HepG2 (cell line): ENCODE measurements around the gene PCGF2. TPM values are rescaled to one million over a fixed set of nuclear protein-coding genes. Genes with fewer than 3 reads are reported as not detected.

Source experiments
- ELF4 ChIP-seq: sonication (generic); formaldehyde crosslinking; IDR thresholded peaks from 2 replicates; pipeline ENCODE4 v1.5.0; 2020; ENCODE audit warnings: missing genetic modification reagents, mild to moderate bottlenecking, moderate library complexity, borderline replicate concordance
- HDAC6 ChIP-seq: fragments of 200-600 bp; sonication (generic); IDR thresholded peaks from 2 replicates; pipeline ENCODE4 v1.7.0; 2017; ENCODE audit warnings: mild to moderate bottlenecking, antibody characterized with exemption, low read length, low read depth
- HOXA3 ChIP-seq: sonication (generic); formaldehyde crosslinking; IDR thresholded peaks from 2 replicates; pipeline ENCODE4 v1.5.0; 2020; ENCODE audit warnings: missing genetic modification reagents
- IKZF4 ChIP-seq: sonication (generic); formaldehyde crosslinking; IDR thresholded peaks from 2 replicates; pipeline ENCODE4 v1.5.1; 2020; ENCODE audit warnings: borderline replicate concordance, mild to moderate bottlenecking, low read depth, missing genetic modification reagents; ENCODE audit errors: not compliant biosample characterization
- LRRFIP1 ChIP-seq: sonication (generic); formaldehyde crosslinking; conservative IDR thresholded peaks from 2 replicates; pipeline ENCODE4 v1.4.0; 2020; ENCODE audit warnings: missing genetic modification reagents
- MYNN ChIP-seq: sonication (generic); formaldehyde crosslinking; IDR thresholded peaks from 2 replicates; pipeline ENCODE4 v1.4.0; 2020; ENCODE audit warnings: mild to moderate bottlenecking, low read depth, missing genetic modification reagents
- NCOA2 ChIP-seq: sonication (generic); formaldehyde crosslinking; IDR thresholded peaks from 2 replicates; pipeline ENCODE4 v1.8.0; 2022; ENCODE audit warnings: inconsistent platforms
- PITX1 ChIP-seq: sonication (generic); formaldehyde crosslinking; IDR thresholded peaks from 2 replicates; pipeline ENCODE4 v1.5.1; 2020; ENCODE audit warnings: mild to moderate bottlenecking, missing genetic modification reagents
- SKI ChIP-seq: fragments of 450-650 bp; IDR thresholded peaks from one replicate; pipeline ENCODE4 v1.6.1; 2018; ENCODE audit warnings: mild to moderate bottlenecking; ENCODE audit not compliant: partially characterized antibody
- TARDBP ChIP-seq: sonication (generic); formaldehyde crosslinking; IDR thresholded peaks from 2 replicates; pipeline ENCODE4 v1.8.0; 2022; ENCODE audit warnings: mild to moderate bottlenecking, missing genetic modification reagents
- TBX3 ChIP-seq: fragments of 450-650 bp; IDR thresholded peaks from 2 replicates; pipeline ENCODE4 v1.6.1; 2017; ENCODE audit warnings: antibody characterized with exemption, mild to moderate bottlenecking, inconsistent platforms, borderline replicate concordance
- ZBTB33 ChIP-seq: sonication (generic); formaldehyde crosslinking; IDR thresholded peaks from 2 replicates; pipeline ENCODE4 v1.4.0; 2020; ENCODE audit warnings: missing genetic modification reagents
- ZNF264 ChIP-seq: sonication (generic); formaldehyde crosslinking; IDR thresholded peaks from 2 replicates; pipeline ENCODE4 v1.4.0; 2020; ENCODE audit warnings: missing genetic modification reagents
- ZNF274 ChIP-seq: sonication (generic); formaldehyde crosslinking; IDR thresholded peaks from 2 replicates; pipeline ENCODE4 v1.5.1; 2020; ENCODE audit warnings: mild to moderate bottlenecking, missing genetic modification reagents
- ZNF446 ChIP-seq: sonication (generic); formaldehyde crosslinking; IDR thresholded peaks from 2 replicates; pipeline ENCODE4 v1.5.0; 2020; ENCODE audit warnings: mild to moderate bottlenecking, missing genetic modification reagents
- ZNF567 ChIP-seq: sonication (generic); formaldehyde crosslinking; IDR thresholded peaks from 2 replicates; pipeline ENCODE4 v1.8.1; 2023; ENCODE audit warnings: mild to moderate bottlenecking, missing genetic modification reagents, borderline replicate concordance
- ZNF580 ChIP-seq: IDR thresholded peaks from 2 replicates; pipeline ENCODE4 v1.6.1; 2016; ENCODE audit warnings: low read depth, borderline replicate concordance
- ZNF670 ChIP-seq: sonication (generic); formaldehyde crosslinking; IDR thresholded peaks from 2 replicates; pipeline ENCODE4 v1.8.0; 2022; ENCODE audit warnings: mild to moderate bottlenecking, missing genetic modification reagents, borderline replicate concordance
- ZNF768 ChIP-seq: sonication (generic); formaldehyde crosslinking; IDR thresholded peaks from 2 replicates; pipeline ENCODE4 v1.4.0; 2020; ENCODE audit warnings: missing genetic modification reagents
- ZNF788 ChIP-seq: sonication (generic); formaldehyde crosslinking; IDR thresholded peaks from 2 replicates; pipeline ENCODE4 v1.5.0; 2020; ENCODE audit warnings: mild to moderate bottlenecking, missing genetic modification reagents, borderline replicate concordance
- polyA plus RNA-seq, 8 experiments: library from polyadenylated mRNA; depleted of rRNA in 3 of 8; stranded (reverse) in 7 of 8; unstranded in 1 of 8; fragments of >200 nt; fragmentation: Illumina TruSeq in 4 of 8; extraction: Trizol in 4 of 8; gene quantifications; 2 replicates each; pipeline versions ENCODE4 v1.2.1 to v1.2.3, GENCODE V29; 2011 to 2016; ENCODE audit warnings: low read depth in 4 of 8, missing spikeins in 1 of 8, mixed read lengths in 1 of 8; ENCODE audit not compliant: insufficient read depth in 1 of 8
- total RNA-seq, 5 experiments: library from RNA; depleted of rRNA; stranded (reverse); fragments of >200 nt; fragmentation: Illumina TruSeq; extraction: Trizol; gene quantifications; 2 replicates each; pipeline ENCODE4 v1.2.3, GENCODE V29; 2016; ENCODE audit warnings: low read depth in 1 of 5
- TF ChIP-seq, protein P1 (sequence below): sonication (generic); formaldehyde crosslinking; IDR thresholded peaks from 2 replicates; pipeline ENCODE4 v1.4.0; 2020; ENCODE audit warnings: mild to moderate bottlenecking, missing genetic modification reagents
- TF ChIP-seq, protein P2 (sequence below): sonication (generic); formaldehyde crosslinking; IDR thresholded peaks from 2 replicates; pipeline ENCODE4 v1.4.0; 2020; ENCODE audit warnings: missing genetic modification reagents
- TF ChIP-seq, protein P3 (sequence below): IDR thresholded peaks from 2 replicates; pipeline ENCODE4 v1.6.1; 2018; ENCODE audit warnings: missing genetic modification reagents

The PCGF2 gene
- total and polyA plus RNA-seq, 2 of the 13 experiments (the other 11 are each of a cell fraction or from before 2014, with no cell fraction given), result 11.6 to 29.4 TPM

DNA sequence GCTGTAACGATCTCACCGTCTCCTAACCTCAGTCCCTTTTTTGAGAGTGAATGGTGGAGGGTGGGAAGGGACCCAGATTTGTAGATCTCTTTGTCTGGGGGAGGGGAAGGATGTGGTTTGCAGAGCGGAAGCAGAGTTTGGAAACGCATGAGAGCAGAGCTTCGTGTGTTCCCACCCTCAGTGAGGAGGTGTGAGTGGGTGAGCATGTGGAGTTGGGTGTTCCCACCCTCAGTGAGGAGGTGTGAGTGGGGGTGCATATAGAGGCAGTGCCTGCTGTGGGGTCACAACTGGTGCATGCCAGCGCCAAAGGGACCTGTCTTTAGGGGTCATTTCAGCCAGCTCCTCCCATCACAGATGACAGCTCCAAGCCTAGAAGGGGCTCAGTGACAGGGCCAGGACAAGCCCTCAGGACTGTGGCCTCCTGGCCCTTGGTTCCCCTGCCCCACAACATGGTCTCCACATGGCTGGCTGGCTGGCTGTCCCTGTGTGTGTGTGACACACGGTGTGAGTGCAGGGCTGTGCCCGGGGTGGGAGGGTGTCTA is 19.8 kb downstream of the PCGF2 start (continued):
- TF ChIP-seq ZBTB33 (CRISPR knock-in tag), result 0 out of 2 replicates have a peak, but pooled peaks have one; percentile 1
- TF ChIP-seq, protein P1, sequence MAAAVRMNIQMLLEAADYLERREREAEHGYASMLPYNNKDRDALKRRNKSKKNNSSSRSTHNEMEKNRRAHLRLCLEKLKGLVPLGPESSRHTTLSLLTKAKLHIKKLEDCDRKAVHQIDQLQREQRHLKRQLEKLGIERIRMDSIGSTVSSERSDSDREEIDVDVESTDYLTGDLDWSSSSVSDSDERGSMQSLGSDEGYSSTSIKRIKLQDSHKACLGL (CRISPR knock-in tag), result no peak; the same call in 1 of the 2 replicates
- no peak for TF ChIP-seq LRRFIP1
- no peak for TF ChIP-seq HDAC6
- peak; percentile 44; the same call in 1 of the 2 replicates for TF ChIP-seq TARDBP (CRISPR knock-in tag)
- no peak for TF ChIP-seq ZNF580
- TF ChIP-seq PITX1 (CRISPR knock-in tag), result no peak
- no peak for TF ChIP-seq ZNF264
- no peak for TF ChIP-seq ZNF274 (CRISPR knock-in tag)
- TF ChIP-seq, protein P2, sequence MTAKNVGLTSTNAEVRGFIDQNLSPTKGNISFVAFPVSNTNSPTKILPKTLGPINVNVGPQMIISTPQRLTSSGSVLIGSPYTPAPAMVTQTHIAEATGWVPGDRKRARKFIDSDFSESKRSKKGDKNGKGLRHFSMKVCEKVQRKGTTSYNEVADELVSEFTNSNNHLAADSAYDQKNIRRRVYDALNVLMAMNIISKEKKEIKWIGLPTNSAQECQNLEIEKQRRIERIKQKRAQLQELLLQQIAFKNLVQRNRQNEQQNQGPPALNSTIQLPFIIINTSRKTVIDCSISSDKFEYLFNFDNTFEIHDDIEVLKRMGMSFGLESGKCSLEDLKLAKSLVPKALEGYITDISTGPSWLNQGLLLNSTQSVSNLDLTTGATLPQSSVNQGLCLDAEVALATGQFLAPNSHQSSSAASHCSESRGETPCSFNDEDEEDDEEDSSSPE (CRISPR knock-in tag), result no peak
- TF ChIP-seq NCOA2, result no peak
- TF ChIP-seq ZNF788 (CRISPR knock-in tag), result no peak
- no peak for TF ChIP-seq ZNF567 (CRISPR knock-in tag)
- no peak; the same call in 1 of the 2 replicates for TF ChIP-seq HOXA3 (CRISPR knock-in tag)
- no peak for TF ChIP-seq TBX3
- no peak for TF ChIP-seq MYNN (CRISPR knock-in tag)
- no peak for TF ChIP-seq ZNF670 (CRISPR knock-in tag)
- TF ChIP-seq ELF4 (CRISPR knock-in tag), result no peak
- TF ChIP-seq ZNF446 (CRISPR knock-in tag), result no peak
- no peak for TF ChIP-seq IKZF4
- 0 out of 2 replicates have a peak, but pooled peaks have one; percentile 37 for TF ChIP-seq ZNF768 (CRISPR knock-in tag)
- TF ChIP-seq SKI, result no peak
- TF ChIP-seq, protein P3, sequence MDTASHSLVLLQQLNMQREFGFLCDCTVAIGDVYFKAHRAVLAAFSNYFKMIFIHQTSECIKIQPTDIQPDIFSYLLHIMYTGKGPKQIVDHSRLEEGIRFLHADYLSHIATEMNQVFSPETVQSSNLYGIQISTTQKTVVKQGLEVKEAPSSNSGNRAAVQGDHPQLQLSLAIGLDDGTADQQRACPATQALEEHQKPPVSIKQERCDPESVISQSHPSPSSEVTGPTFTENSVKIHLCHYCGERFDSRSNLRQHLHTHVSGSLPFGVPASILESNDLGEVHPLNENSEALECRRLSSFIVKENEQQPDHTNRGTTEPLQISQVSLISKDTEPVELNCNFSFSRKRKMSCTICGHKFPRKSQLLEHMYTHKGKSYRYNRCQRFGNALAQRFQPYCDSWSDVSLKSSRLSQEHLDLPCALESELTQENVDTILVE, result no peak
